ENCODE results near the gene QRICH1. TPM values are rescaled to one million over a fixed set of nuclear protein-coding genes. Genes with fewer than 3 reads are reported as not detected.

The QRICH1 gene
- total RNA-seq, 1 donor: 127 TPM

Small RNA genes lying within 50 kb of the gene (small RNA-seq; reads per million reads assigned to genes)
- gene MIR191 (36,688 reads per million, percentile 100 among the genes with 10 or more reads in this experiment), gene MIR425 (1,416 reads per million, percentile 99 among the genes with 10 or more reads in this experiment), gene RN7SL182P (not detected)

Other genes starting within 250 kb of the QRICH1 start
- gene PRKAR2A, start 246.2 kb downstream of the QRICH1 start, total RNA-seq: 20.5 TPM
- gene SLC25A20, start 195.2 kb downstream of the QRICH1 start, total RNA-seq: 25.6 TPM
- 71.4 TPM for gene ARIH2, start 175.2 kb downstream of the QRICH1 start, total RNA-seq
- gene P4HTM, start 103.8 kb downstream of the QRICH1 start, total RNA-seq: 59.0 TPM
- gene WDR6, start 86.7 kb downstream of the QRICH1 start, total RNA-seq: 344 TPM
- 83.7 TPM for gene DALRD3, start 75.5 kb downstream of the QRICH1 start, total RNA-seq
- 145 TPM for gene NDUFAF3, start 72.0 kb downstream of the QRICH1 start, total RNA-seq
- gene IMPDH2, start 64.7 kb downstream of the QRICH1 start, total RNA-seq: 612 TPM
- gene QARS1, start 10.7 kb upstream of the QRICH1 start, total RNA-seq: 1,148 TPM
- 75.4 TPM for gene USP19, start 26.8 kb upstream of the QRICH1 start, total RNA-seq
- 78.9 TPM for gene LAMB2, start 39.0 kb upstream of the QRICH1 start, total RNA-seq
- gene CCDC71, start 72.3 kb upstream of the QRICH1 start, total RNA-seq: 61.4 TPM
- gene KLHDC8B, start 77.5 kb upstream of the QRICH1 start, total RNA-seq: 27.5 TPM
- 3.2 TPM for gene C3orf62, start 183.2 kb upstream of the QRICH1 start, total RNA-seq
- 36.1 TPM for gene USP4, start 246.0 kb upstream of the QRICH1 start, total RNA-seq